ENCODE data around the gene PRDM9. TPM values are rescaled to one million over a fixed set of nuclear protein-coding genes. Genes with fewer than 3 reads are reported as not detected.

Gene PRDM9
- total and polyA plus RNA-seq, 2 of the 8 experiments (the other 6 are each of a cell fraction or from before 2014, with no cell fraction given): not detected

GRCh38 chr5:23490993-23491392 lies 16.4 kb upstream of the PRDM9 start:
- H3K79me2 ChIP-seq (ENCODE audit: control insufficient read depth in 1 of 2, insufficient read depth in 2 of 2, low read length in 2 of 2): no peaks in the 10 kb centered on the region
- no peak overlapping the region for H3K4me3 ChIP-seq (ENCODE audit: extremely low read depth in 1 of 4, insufficient read depth in 2 of 4, low read depth in 3 of 4, low read length in 4 of 4)
- no peak overlapping the region for H3K4ac ChIP-seq (replicated peaks; ENCODE audit: insufficient read length, low read depth, low read length)
- H3K9ac ChIP-seq (replicated peaks in 1 of 4; ENCODE audit: extremely low read depth in 1 of 4, low read depth in 3 of 4, low read length in 3 of 4): no peak overlapping the region
- H4K20me1 ChIP-seq (replicated peaks in 1 of 2; ENCODE audit: control insufficient read depth in 1 of 2, insufficient read depth in 2 of 2, low read length in 2 of 2): no peaks in the 10 kb centered on the region
- H3K18ac ChIP-seq (ENCODE audit: extremely low read depth, low read length): no peak overlapping the region
- H3K79me1 ChIP-seq (ENCODE audit: low read depth, low read length): no peaks in the 10 kb centered on the region
- H2AFZ ChIP-seq (ENCODE audit: low read length): no peak overlapping the region
- no peak for DNase-seq (ENCODE audit: low read depth in 1 of 2, low spot score in 2 of 2)
- WGBS, 2 experiments (ENCODE audit: extremely low coverage in 1 of 2, insufficient coverage in 1 of 2, insufficient read length in 1 of 2, insufficient replicate concordance in 2 of 2, low coverage in 1 of 2, low lambda C conversion rate in 2 of 2, missing lambda C conversion rate in 1 of 2): 83% methylated on average over 1 of the region's 1 CpG; no CpG with 5 or more reads in 1 of the 2 experiments
- no peak for FAIRE-seq
- no peaks in the 10 kb centered on the region for H3K23me2 ChIP-seq (ENCODE audit: low read depth, low read length)
- ChIA-PET CTCF (ENCODE audit: partially characterized antibody) (interaction anchor here (1.0 to 1.8 kb wide), 2 partner anchors 16 to 282 kb away, joined by 4 read pairs; no protein-coding TSS in a partner anchor), POLR2A (ENCODE audit: partially characterized antibody) (no interaction called here)
- no peaks in the 10 kb centered on the region for H3K27me3 ChIP-seq (replicated peaks in 1 of 4; ENCODE audit: control insufficient read depth in 3 of 4, extremely low read depth in 1 of 4, insufficient read depth in 3 of 4, low read length in 3 of 4)
- no peak overlapping the region for H4K91ac ChIP-seq (replicated peaks; ENCODE audit: insufficient read length, low read length)
- H2BK15ac ChIP-seq (ENCODE audit: low read length): no peak overlapping the region
- H2BK120ac ChIP-seq (replicated peaks; ENCODE audit: low read depth, low read length): no peak overlapping the region
- H4K5ac ChIP-seq (ENCODE audit: insufficient read length, low read depth, low read length): no peak overlapping the region
- H3K14ac ChIP-seq (ENCODE audit: insufficient read length): no peak overlapping the region
- no peak overlapping the region for H2BK20ac ChIP-seq (ENCODE audit: low read length)
- H3K23ac ChIP-seq (ENCODE audit: insufficient read length): no peak overlapping the region
- no peak overlapping the region for H3K4me2 ChIP-seq (ENCODE audit: insufficient read depth in 1 of 2, low read depth in 2 of 2, low read length in 2 of 2)
- no peak overlapping the region for H3K27ac ChIP-seq (ENCODE audit: low read depth, low read length)
- H2AK5ac ChIP-seq (ENCODE audit: low read depth, low read length): no peak overlapping the region
- H3K9me3 ChIP-seq (ENCODE audit: insufficient read depth in 2 of 2, low read depth in 1 of 2, low read length in 1 of 2): 0 out of 4 replicates have a peak, but pooled peaks cover 0 to 2% of the 10 kb centered on the region in 2 experiments
- no peak overlapping the region for H2BK12ac ChIP-seq (ENCODE audit: low read depth, low read length)
- no peaks in the 10 kb centered on the region for H3K4me1 ChIP-seq (replicated peaks in 1 of 4; ENCODE audit: control insufficient read depth in 3 of 4, insufficient read depth in 4 of 4, low read length in 3 of 4)
- no peak overlapping the region for H4K8ac ChIP-seq (ENCODE audit: extremely low read depth, insufficient read depth, low read length)
- no peaks in the 10 kb centered on the region for H3K36me3 ChIP-seq (ENCODE audit: control insufficient read depth in 2 of 4, insufficient read depth in 4 of 4, low read length in 3 of 4)
- H2BK5ac ChIP-seq (ENCODE audit: low read depth, low read length): no peak overlapping the region
- H3K56ac ChIP-seq (replicated peaks; ENCODE audit: insufficient read length, low read depth, low read length): no peak overlapping the region
- no peak for TF ChIP-seq ATF2 (IDR thresholded peaks at IDR 0.05; ENCODE audit: low read length)
- no peak for TF ChIP-seq CHD2 (IDR thresholded peaks at IDR 0.05; ENCODE audit: low read length)
- TF ChIP-seq GTF2F1 (IDR thresholded peaks at IDR 0.05; ENCODE audit: borderline replicate concordance, low read depth, low read length): no peak

Data from H1 (cell line).